Thyroid gland (tissue), 4 donors: Measurements from ENCODE around the gene DNAJC1.

Experiments
- CTCF ChIP-seq, 6 experiments: fragments of 200-600 bp in 3 of 6; fragments of 450-650 bp in 3 of 6; sonication (generic) in 3 of 6; IDR thresholded peaks; one replicate each; pipeline ENCODE4 v1.5.1; 2016 to 2019; ENCODE audit warnings: antibody characterized with exemption in 6 of 6, mild to moderate bottlenecking in 2 of 6, inconsistent platforms in 1 of 6, moderate library complexity in 1 of 6
- POLR2A ChIP-seq, 2 donors: fragments of 450-650 bp; IDR thresholded peaks; one replicate each; pipeline ENCODE4 v1.6.1; 2017; ENCODE audit warnings: antibody characterized with exemption in 2 of 2, mild to moderate bottlenecking in 2 of 2, moderate library complexity in 1 of 2

GRCh38 chr10:22010539-22010938 lies 7.0 kb upstream of the DNAJC1 start:
- TF ChIP-seq CTCF (IDR thresholded peaks at IDR 0.05) = no peak
- TF ChIP-seq POLR2A (IDR thresholded peaks at IDR 0.05) = no peak
